ENCODE data around the gene PTPN7. TPM values are rescaled to one million over a fixed set of nuclear protein-coding genes. Genes with fewer than 3 reads are reported as not detected.

PTPN7 gene
- total RNA-seq, 1 experiment from 2014 or later = 2.2 TPM

DNA sequence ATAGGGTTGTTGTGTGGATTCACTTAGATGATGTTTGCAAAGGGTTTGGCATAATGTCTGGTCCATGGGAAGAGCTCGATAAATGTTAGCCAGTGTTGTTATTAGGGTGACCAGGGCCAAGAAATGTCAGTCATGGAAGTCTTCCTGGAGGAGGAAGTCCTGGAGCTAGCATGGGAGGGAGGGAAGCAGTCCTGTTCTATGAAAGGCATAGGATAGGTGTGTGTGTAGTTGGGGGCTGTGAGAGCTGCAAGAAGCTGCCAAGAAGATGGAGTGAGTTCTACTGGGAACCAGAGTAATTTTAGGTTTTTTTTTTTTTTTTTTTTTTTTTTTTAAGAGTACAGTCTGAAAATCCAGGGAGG, 37.9 kb upstream of the PTPN7 start:
- H3K27me3 ChIP-seq (replicated peaks; ENCODE audit: insufficient read depth, low read depth, low read length, poor library complexity) = peaks cover 33% of the 10 kb centered on the region
- TF ChIP-seq, protein P1, sequence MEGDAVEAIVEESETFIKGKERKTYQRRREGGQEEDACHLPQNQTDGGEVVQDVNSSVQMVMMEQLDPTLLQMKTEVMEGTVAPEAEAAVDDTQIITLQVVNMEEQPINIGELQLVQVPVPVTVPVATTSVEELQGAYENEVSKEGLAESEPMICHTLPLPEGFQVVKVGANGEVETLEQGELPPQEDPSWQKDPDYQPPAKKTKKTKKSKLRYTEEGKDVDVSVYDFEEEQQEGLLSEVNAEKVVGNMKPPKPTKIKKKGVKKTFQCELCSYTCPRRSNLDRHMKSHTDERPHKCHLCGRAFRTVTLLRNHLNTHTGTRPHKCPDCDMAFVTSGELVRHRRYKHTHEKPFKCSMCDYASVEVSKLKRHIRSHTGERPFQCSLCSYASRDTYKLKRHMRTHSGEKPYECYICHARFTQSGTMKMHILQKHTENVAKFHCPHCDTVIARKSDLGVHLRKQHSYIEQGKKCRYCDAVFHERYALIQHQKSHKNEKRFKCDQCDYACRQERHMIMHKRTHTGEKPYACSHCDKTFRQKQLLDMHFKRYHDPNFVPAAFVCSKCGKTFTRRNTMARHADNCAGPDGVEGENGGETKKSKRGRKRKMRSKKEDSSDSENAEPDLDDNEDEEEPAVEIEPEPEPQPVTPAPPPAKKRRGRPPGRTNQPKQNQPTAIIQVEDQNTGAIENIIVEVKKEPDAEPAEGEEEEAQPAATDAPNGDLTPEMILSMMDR (conservative IDR thresholded peaks at IDR 0.05; ENCODE audit: low read depth, low read length) = no peak
- no peak for TF ChIP-seq EZH2 (IDR thresholded peaks at IDR 0.05; ENCODE audit: borderline replicate concordance, low read depth, low read length, poor library complexity, severe bottlenecking)
- H3K9me3 ChIP-seq (ENCODE audit: low read depth, low read length, poor library complexity, severe bottlenecking) = no peaks in the 10 kb centered on the region
- ChIA-PET POLR2A (ENCODE audit: low non-redundant PET) (no interaction called here), CTCF (no interaction called here)
- H3K4me3 ChIP-seq (ENCODE audit: low read depth, low read length, poor library complexity, severe bottlenecking) = no peak overlapping the region
- no peaks in the 10 kb centered on the region for H3K36me3 ChIP-seq (ENCODE audit: insufficient read depth, low read length, poor library complexity, severe bottlenecking)
- no TSS peak for BruUV-seq (replicated peaks)
- no peaks in the 10 kb centered on the region for H3K4me1 ChIP-seq (ENCODE audit: insufficient read depth, low read length, poor library complexity, severe bottlenecking)
- intact Hi-C loops (cut with micrococcal nuclease; ENCODE audit: unreplicated experiment) = no loop called here
- H3K27ac ChIP-seq (ENCODE audit: low read depth, low read length, poor library complexity, severe bottlenecking) = no peak overlapping the region
- DNase-seq (ENCODE audit: low spot score) = no peak

DNA sequence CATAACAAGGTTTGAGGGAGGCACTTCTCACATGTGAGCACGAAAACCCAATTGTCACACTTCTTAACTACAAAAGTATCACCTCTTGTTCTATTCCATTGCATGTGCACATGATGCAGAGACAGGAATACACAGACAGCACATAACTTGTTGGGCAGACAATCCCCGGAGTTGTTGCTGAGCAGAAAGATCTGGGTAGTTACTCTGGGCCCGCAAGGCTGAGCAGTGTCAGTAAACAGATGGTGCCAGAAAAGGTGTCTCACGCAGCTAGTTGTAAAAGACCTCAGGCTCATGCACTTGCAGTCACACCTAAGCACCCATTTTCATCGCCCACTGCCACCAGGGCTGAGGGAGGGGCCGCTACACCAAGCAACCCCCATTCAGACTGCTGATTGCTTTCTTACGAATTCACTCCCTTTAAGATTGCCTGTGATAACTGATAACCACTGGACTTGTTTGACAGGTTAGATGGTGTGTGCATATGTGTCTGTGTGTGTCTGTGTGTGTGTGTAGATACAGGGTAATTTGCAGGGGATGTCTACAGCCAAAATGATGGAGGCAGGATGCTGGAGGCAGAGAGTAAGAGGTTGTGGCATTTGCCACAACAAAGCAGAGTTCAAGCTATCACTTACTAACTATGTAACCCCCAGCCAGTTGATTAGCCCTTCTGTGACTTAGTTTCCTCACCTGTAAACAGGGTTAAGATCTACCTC, 37.4 kb upstream of the PTPN7 start:
- intact Hi-C loops (cut with micrococcal nuclease; ENCODE audit: unreplicated experiment) = no loop called here
- no peak for DNase-seq (ENCODE audit: low spot score)
- Histone ChIP-seq H3K4me1 (ENCODE audit: insufficient read depth, low read length, poor library complexity, severe bottlenecking) (no peaks in the 10 kb centered on the region), H3K9me3 (ENCODE audit: low read depth, low read length, poor library complexity, severe bottlenecking) (no peaks in the 10 kb centered on the region), H3K4me3 (ENCODE audit: low read depth, low read length, poor library complexity, severe bottlenecking) (no peak overlapping the region), H3K27ac (ENCODE audit: low read depth, low read length, poor library complexity, severe bottlenecking) (no peak overlapping the region), H3K36me3 (ENCODE audit: insufficient read depth, low read length, poor library complexity, severe bottlenecking) (no peaks in the 10 kb centered on the region), H3K27me3 (replicated peaks; ENCODE audit: insufficient read depth, low read depth, low read length, poor library complexity) (peaks cover 38% of the 10 kb centered on the region)
- ChIA-PET CTCF (no interaction called here), POLR2A (ENCODE audit: low non-redundant PET) (no interaction called here)
- no TSS peak for BruUV-seq (replicated peaks)
- TF ChIP-seq EZH2 (IDR thresholded peaks at IDR 0.05; ENCODE audit: borderline replicate concordance, low read depth, low read length, poor library complexity, severe bottlenecking) = no peak
- TF ChIP-seq, protein P1 (conservative IDR thresholded peaks at IDR 0.05; ENCODE audit: low read depth, low read length) = no peak

DNA sequence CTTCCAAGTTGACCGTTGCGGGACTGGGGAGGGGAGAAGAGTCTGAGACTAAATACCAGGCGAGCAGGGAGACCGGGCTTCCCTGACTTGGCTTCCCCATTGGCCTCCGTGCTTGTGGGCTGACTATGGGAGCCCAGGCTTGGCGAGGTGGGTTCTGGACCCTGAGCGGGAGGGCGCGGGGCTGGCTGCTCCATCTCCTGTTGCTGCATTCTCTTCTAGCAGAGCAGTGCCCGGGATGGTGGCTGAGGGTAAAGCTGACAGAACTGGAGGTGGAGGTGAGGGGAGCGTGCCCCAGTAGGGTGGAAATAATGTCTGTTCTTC, 33.9 kb upstream of the PTPN7 start:
- CTCF ChIA-PET = interaction anchor here (0.5 to 0.7 kb wide), 2 partner anchors 11 to 163 kb away, joined by 3 to 7 read pairs; no protein-coding TSS in a partner anchor
- TF ChIP-seq, protein P1 (conservative IDR thresholded peaks at IDR 0.05; ENCODE audit: low read depth, low read length) = no peak
- TF ChIP-seq EZH2 (IDR thresholded peaks at IDR 0.05; ENCODE audit: borderline replicate concordance, low read depth, low read length, poor library complexity, severe bottlenecking) = peak; percentile 31
- Histone ChIP-seq H3K4me1 (ENCODE audit: insufficient read depth, low read length, poor library complexity, severe bottlenecking) (no peaks in the 10 kb centered on the region), H3K4me3 (ENCODE audit: low read depth, low read length, poor library complexity, severe bottlenecking) (no peak overlapping the region), H3K27ac (ENCODE audit: low read depth, low read length, poor library complexity, severe bottlenecking) (no peak overlapping the region), H3K27me3 (replicated peaks; ENCODE audit: insufficient read depth, low read depth, low read length, poor library complexity) (peaks cover 39% of the 10 kb centered on the region), H3K9me3 (ENCODE audit: low read depth, low read length, poor library complexity, severe bottlenecking) (no peaks in the 10 kb centered on the region), H3K36me3 (ENCODE audit: insufficient read depth, low read length, poor library complexity, severe bottlenecking) (no peaks in the 10 kb centered on the region)
- intact Hi-C loops (cut with micrococcal nuclease; ENCODE audit: unreplicated experiment) = no loop called here
- DNase-seq (ENCODE audit: low spot score) = no peak
- no TSS peak for BruUV-seq (replicated peaks)
- POLR2A ChIA-PET (ENCODE audit: low non-redundant PET) = no interaction called here
